ENCODE measurements around the gene MLLT3.

DNA sequence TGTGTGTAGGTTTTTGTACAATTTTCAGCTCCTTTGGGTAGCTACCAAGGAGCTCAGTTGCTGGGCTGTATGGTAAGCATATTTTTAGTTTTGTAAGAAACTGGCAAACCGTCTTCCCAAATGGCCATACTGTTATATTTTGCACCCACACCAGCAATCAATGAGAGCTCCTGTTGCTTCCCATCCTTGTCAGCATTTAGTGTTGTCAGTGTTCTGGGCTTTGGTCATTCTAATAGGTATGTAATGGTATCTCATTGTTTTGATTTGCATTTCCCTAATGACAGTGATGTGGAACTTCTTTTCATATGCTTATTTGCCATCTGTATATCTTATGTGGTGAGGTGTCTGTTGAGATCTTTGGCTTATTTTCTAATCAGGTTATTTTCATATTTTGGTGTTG is 320.1 kb downstream of the MLLT3 start:
- TF ChIP-seq, protein P1, sequence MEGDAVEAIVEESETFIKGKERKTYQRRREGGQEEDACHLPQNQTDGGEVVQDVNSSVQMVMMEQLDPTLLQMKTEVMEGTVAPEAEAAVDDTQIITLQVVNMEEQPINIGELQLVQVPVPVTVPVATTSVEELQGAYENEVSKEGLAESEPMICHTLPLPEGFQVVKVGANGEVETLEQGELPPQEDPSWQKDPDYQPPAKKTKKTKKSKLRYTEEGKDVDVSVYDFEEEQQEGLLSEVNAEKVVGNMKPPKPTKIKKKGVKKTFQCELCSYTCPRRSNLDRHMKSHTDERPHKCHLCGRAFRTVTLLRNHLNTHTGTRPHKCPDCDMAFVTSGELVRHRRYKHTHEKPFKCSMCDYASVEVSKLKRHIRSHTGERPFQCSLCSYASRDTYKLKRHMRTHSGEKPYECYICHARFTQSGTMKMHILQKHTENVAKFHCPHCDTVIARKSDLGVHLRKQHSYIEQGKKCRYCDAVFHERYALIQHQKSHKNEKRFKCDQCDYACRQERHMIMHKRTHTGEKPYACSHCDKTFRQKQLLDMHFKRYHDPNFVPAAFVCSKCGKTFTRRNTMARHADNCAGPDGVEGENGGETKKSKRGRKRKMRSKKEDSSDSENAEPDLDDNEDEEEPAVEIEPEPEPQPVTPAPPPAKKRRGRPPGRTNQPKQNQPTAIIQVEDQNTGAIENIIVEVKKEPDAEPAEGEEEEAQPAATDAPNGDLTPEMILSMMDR (IDR thresholded peaks at IDR 0.05), result no peak
- TF ChIP-seq POLR2A (IDR thresholded peaks at IDR 0.05), result no peak

Data from thyroid gland (tissue), 4 donors.